ENCODE measurements around the gene EEF2K.

EEF2K gene

GRCh38 chr16:22267764-22268163, 61.7 kb downstream of the EEF2K start:
- Histone ChIP-seq H3K27ac (ENCODE audit: insufficient read depth, low read depth, low read length, poor library complexity, severe bottlenecking) (no peak overlapping the region), H3K27me3 (ENCODE audit: control insufficient read depth, insufficient read depth, low read length, poor library complexity, severe bottlenecking) (no peaks in the 10 kb centered on the region), H3K9me3 (ENCODE audit: control insufficient read depth, low read length) (no peaks in the 10 kb centered on the region), H3K4me1 (ENCODE audit: control insufficient read depth, insufficient read depth, low read length) (no peaks in the 10 kb centered on the region), H3K4me3 (ENCODE audit: insufficient read depth, low read depth, low read length) (no peak overlapping the region), H3K36me3 (ENCODE audit: control insufficient read depth, insufficient read depth, low read length) (no peaks in the 10 kb centered on the region)
- 90 to 93% methylated on average over 7 to 8 of the region's 8 CpGs for WGBS, 2 experiments

- H3K4me1 ChIP-seq (ENCODE audit: control insufficient read depth, insufficient read depth, low read length): no peaks in the 10 kb centered on the region
- WGBS, 2 experiments: 96 to 98% methylated on average over 3 of the region's 3 CpGs
- H3K27ac ChIP-seq (ENCODE audit: insufficient read depth, low read depth, low read length, poor library complexity, severe bottlenecking): no peak overlapping the region
- no peaks in the 10 kb centered on the region for H3K9me3 ChIP-seq (ENCODE audit: control insufficient read depth, low read length)
- H3K27me3 ChIP-seq (ENCODE audit: control insufficient read depth, insufficient read depth, low read length, poor library complexity, severe bottlenecking): no peaks in the 10 kb centered on the region
- no peaks in the 10 kb centered on the region for H3K36me3 ChIP-seq (ENCODE audit: control insufficient read depth, insufficient read depth, low read length)
- H3K4me3 ChIP-seq (ENCODE audit: insufficient read depth, low read depth, low read length): no peak overlapping the region
Measured at GRCh38 chr16:22270525-22270924, 64.4 kb downstream of the EEF2K start.

GRCh38 chr16:22272870-22273650, 67.0 kb downstream of the EEF2K start:
- H3K27ac ChIP-seq (ENCODE audit: insufficient read depth, low read depth, low read length, poor library complexity, severe bottlenecking): no peak overlapping the region
- H3K27me3 ChIP-seq (ENCODE audit: control insufficient read depth, insufficient read depth, low read length, poor library complexity, severe bottlenecking): no peaks in the 10 kb centered on the region
- H3K4me3 ChIP-seq (ENCODE audit: insufficient read depth, low read depth, low read length): no peak overlapping the region
- no peaks in the 10 kb centered on the region for H3K4me1 ChIP-seq (ENCODE audit: control insufficient read depth, insufficient read depth, low read length)
- H3K36me3 ChIP-seq (ENCODE audit: control insufficient read depth, insufficient read depth, low read length): no peaks in the 10 kb centered on the region
- WGBS, 2 experiments: 86 to 90% methylated on average over 8 of the region's 8 CpGs
- no peaks in the 10 kb centered on the region for H3K9me3 ChIP-seq (ENCODE audit: control insufficient read depth, low read length)

- Histone ChIP-seq H3K4me1 (ENCODE audit: control insufficient read depth, insufficient read depth, low read length) (no peaks in the 10 kb centered on the region), H3K27ac (ENCODE audit: insufficient read depth, low read depth, low read length, poor library complexity, severe bottlenecking) (no peak overlapping the region), H3K9me3 (ENCODE audit: control insufficient read depth, low read length) (no peaks in the 10 kb centered on the region), H3K4me3 (ENCODE audit: insufficient read depth, low read depth, low read length) (no peak overlapping the region), H3K36me3 (ENCODE audit: control insufficient read depth, insufficient read depth, low read length) (no peaks in the 10 kb centered on the region), H3K27me3 (ENCODE audit: control insufficient read depth, insufficient read depth, low read length, poor library complexity, severe bottlenecking) (no peaks in the 10 kb centered on the region)
- 95 to 100% methylated on average over 1 of the region's 1 CpG for WGBS, 2 experiments
Measured at GRCh38 chr16:22274916-22275315, 68.8 kb downstream of the EEF2K start.

GRCh38 chr16:22278441-22279230, 72.6 kb downstream of the EEF2K start:
- H3K36me3 ChIP-seq (ENCODE audit: control insufficient read depth, insufficient read depth, low read length): no peaks in the 10 kb centered on the region
- no peaks in the 10 kb centered on the region for H3K4me1 ChIP-seq (ENCODE audit: control insufficient read depth, insufficient read depth, low read length)
- no peaks in the 10 kb centered on the region for H3K27me3 ChIP-seq (ENCODE audit: control insufficient read depth, insufficient read depth, low read length, poor library complexity, severe bottlenecking)
- H3K27ac ChIP-seq (ENCODE audit: insufficient read depth, low read depth, low read length, poor library complexity, severe bottlenecking): no peak overlapping the region
- H3K9me3 ChIP-seq (ENCODE audit: control insufficient read depth, low read length): no peaks in the 10 kb centered on the region
- no peak overlapping the region for H3K4me3 ChIP-seq (ENCODE audit: insufficient read depth, low read depth, low read length)
- WGBS, 2 experiments: 83 to 84% methylated on average over 16 of the region's 16 CpGs

GRCh38 chr16:22282254-22282892, 76.3 kb downstream of the EEF2K start:
- Histone ChIP-seq H3K4me1 (ENCODE audit: control insufficient read depth, insufficient read depth, low read length) (no peaks in the 10 kb centered on the region), H3K27me3 (ENCODE audit: control insufficient read depth, insufficient read depth, low read length, poor library complexity, severe bottlenecking) (no peaks in the 10 kb centered on the region), H3K36me3 (ENCODE audit: control insufficient read depth, insufficient read depth, low read length) (no peaks in the 10 kb centered on the region), H3K9me3 (ENCODE audit: control insufficient read depth, low read length) (no peaks in the 10 kb centered on the region), H3K4me3 (ENCODE audit: insufficient read depth, low read depth, low read length) (no peak overlapping the region), H3K27ac (ENCODE audit: insufficient read depth, low read depth, low read length, poor library complexity, severe bottlenecking) (no peak overlapping the region)
- 89 to 94% methylated on average over 5 of the region's 5 CpGs for WGBS, 2 experiments

- no peak overlapping the region for H3K4me3 ChIP-seq (ENCODE audit: insufficient read depth, low read depth, low read length)
- H3K27ac ChIP-seq (ENCODE audit: insufficient read depth, low read depth, low read length, poor library complexity, severe bottlenecking): no peak overlapping the region
- H3K27me3 ChIP-seq (ENCODE audit: control insufficient read depth, insufficient read depth, low read length, poor library complexity, severe bottlenecking): no peaks in the 10 kb centered on the region
- WGBS, 2 experiments: 94 to 95% methylated on average over 9 of the region's 9 CpGs
- no peaks in the 10 kb centered on the region for H3K4me1 ChIP-seq (ENCODE audit: control insufficient read depth, insufficient read depth, low read length)
- H3K9me3 ChIP-seq (ENCODE audit: control insufficient read depth, low read length): no peaks in the 10 kb centered on the region
- H3K36me3 ChIP-seq (ENCODE audit: control insufficient read depth, insufficient read depth, low read length): no peaks in the 10 kb centered on the region
Measured at GRCh38 chr16:22284637-22285036, 78.6 kb downstream of the EEF2K start.

GRCh38 chr16:22285080-22285479, 79.0 kb downstream of the EEF2K start:
- WGBS, 2 experiments: 85 to 86% methylated on average over 5 to 6 of the region's 6 CpGs
- H3K4me1 ChIP-seq (ENCODE audit: control insufficient read depth, insufficient read depth, low read length): no peaks in the 10 kb centered on the region
- peak overlapping the region; percentile 26 for H3K27ac ChIP-seq (ENCODE audit: insufficient read depth, low read depth, low read length, poor library complexity, severe bottlenecking)
- H3K4me3 ChIP-seq (ENCODE audit: insufficient read depth, low read depth, low read length): no peak overlapping the region
- no peaks in the 10 kb centered on the region for H3K36me3 ChIP-seq (ENCODE audit: control insufficient read depth, insufficient read depth, low read length)
- no peaks in the 10 kb centered on the region for H3K9me3 ChIP-seq (ENCODE audit: control insufficient read depth, low read length)
- H3K27me3 ChIP-seq (ENCODE audit: control insufficient read depth, insufficient read depth, low read length, poor library complexity, severe bottlenecking): no peaks in the 10 kb centered on the region

GRCh38 chr16:22291020-22291419, 84.9 kb downstream of the EEF2K start:
- H3K36me3 ChIP-seq (ENCODE audit: control insufficient read depth, insufficient read depth, low read length): no peaks in the 10 kb centered on the region
- H3K27ac ChIP-seq (ENCODE audit: insufficient read depth, low read depth, low read length, poor library complexity, severe bottlenecking): no peak overlapping the region
- H3K4me1 ChIP-seq (ENCODE audit: control insufficient read depth, insufficient read depth, low read length): no peaks in the 10 kb centered on the region
- H3K27me3 ChIP-seq (ENCODE audit: control insufficient read depth, insufficient read depth, low read length, poor library complexity, severe bottlenecking): no peaks in the 10 kb centered on the region
- H3K4me3 ChIP-seq (ENCODE audit: insufficient read depth, low read depth, low read length): no peak overlapping the region
- no peaks in the 10 kb centered on the region for H3K9me3 ChIP-seq (ENCODE audit: control insufficient read depth, low read length)
- WGBS, 2 experiments: 94% methylated on average over 5 of the region's 5 CpGs

GRCh38 chr16:22291860-22292318, 85.8 kb downstream of the EEF2K start:
- no peaks in the 10 kb centered on the region for H3K9me3 ChIP-seq (ENCODE audit: control insufficient read depth, low read length)
- H3K4me3 ChIP-seq (ENCODE audit: insufficient read depth, low read depth, low read length): no peak overlapping the region
- no peaks in the 10 kb centered on the region for H3K36me3 ChIP-seq (ENCODE audit: control insufficient read depth, insufficient read depth, low read length)
- 87 to 88% methylated on average over 4 of the region's 4 CpGs for WGBS, 2 experiments
- H3K27ac ChIP-seq (ENCODE audit: insufficient read depth, low read depth, low read length, poor library complexity, severe bottlenecking): no peak overlapping the region
- no peaks in the 10 kb centered on the region for H3K27me3 ChIP-seq (ENCODE audit: control insufficient read depth, insufficient read depth, low read length, poor library complexity, severe bottlenecking)
- H3K4me1 ChIP-seq (ENCODE audit: control insufficient read depth, insufficient read depth, low read length): no peaks in the 10 kb centered on the region
